ENCODE results near the gene HMOX2. TPM values are rescaled to one million over a fixed set of nuclear protein-coding genes. Genes with fewer than 3 reads are reported as not detected.

HMOX2 gene
- total and polyA plus RNA-seq, 7 donors: 20.8 to 49.0 (median 23.3) TPM

- intact Hi-C loops (cut with DNase I): no loop called here
- ATAC-seq (no peak), DNase-seq (no peak)
- TF ChIP-seq CTCF (IDR thresholded peaks at IDR 0.05): no peak
- Histone ChIP-seq H3K27ac (peak overlapping the region; percentile 27), H3K4me3 (peak overlapping the region; percentile 7), H3K4me1 (peaks cover 43% of the 10 kb centered on the region), H3K36me3 (ENCODE audit: insufficient read depth in 1 of 2, low read depth in 1 of 2) (peaks cover 0 to 7% of the 10 kb centered on the region in 2 donors), H3K27me3 (ENCODE audit: insufficient read depth in 3 of 3, low read length in 2 of 3) (no peaks in the 10 kb centered on the region), H3K9me3 (peaks cover 4% of the 10 kb centered on the region)
- 72 to 79% (median 74%) methylated on average over 12 to 13 of the region's 13 CpGs for WGBS, 3 donors
These were observed 58.1 kb downstream of the HMOX2 start for GRCh38 chr16:4534151-4534790.

DNA sequence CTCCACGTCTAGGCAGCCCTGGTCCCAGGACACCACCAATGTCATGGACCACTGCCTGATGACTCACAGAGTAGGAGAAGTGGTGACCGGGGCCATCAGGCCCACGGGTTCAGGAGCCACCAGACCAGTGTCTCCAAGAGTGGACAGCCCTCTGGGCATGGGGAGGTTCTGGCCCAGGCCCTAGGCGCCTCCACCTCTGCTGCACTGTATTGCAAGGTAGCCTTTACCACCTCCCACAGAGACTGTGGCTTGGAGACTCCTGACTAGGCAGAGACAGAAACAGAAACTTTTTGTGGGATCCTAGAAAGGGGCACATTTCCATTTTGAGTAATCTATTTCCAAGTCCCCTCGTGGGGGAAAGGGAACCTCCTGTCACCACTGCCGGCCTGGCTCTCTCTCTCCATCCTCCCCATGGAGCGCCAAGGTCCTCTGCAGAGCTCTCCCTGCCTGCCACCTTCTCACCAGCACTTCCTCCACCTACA is 59.5 kb downstream of the HMOX2 start:
- H3K36me3 ChIP-seq (ENCODE audit: insufficient read depth in 1 of 2, low read depth in 1 of 2): peaks cover 0 to 7% of the 10 kb centered on the region in 2 donors
- 72 to 84% (median 77%) methylated on average over 7 of the region's 7 CpGs for WGBS, 3 donors
- H3K4me1 ChIP-seq: peaks cover 35% of the 10 kb centered on the region
- H3K9me3 ChIP-seq: peaks cover 14% of the 10 kb centered on the region
- peak overlapping the region; percentile 95 for H3K27ac ChIP-seq
- intact Hi-C loops (cut with DNase I): no loop called here
- H3K27me3 ChIP-seq (ENCODE audit: insufficient read depth in 3 of 3, low read length in 2 of 3): no peaks in the 10 kb centered on the region
- TF ChIP-seq CTCF (IDR thresholded peaks at IDR 0.05): no peak
- DNase-seq (no peak), ATAC-seq (no peak)
- peak overlapping the region; percentile 25 for H3K4me3 ChIP-seq

GRCh38 chr16:4536391-4537106 is 60.4 kb downstream of the HMOX2 start:
- 59 to 88% (median 67%) methylated on average over 15 of the region's 15 CpGs for WGBS, 3 donors
- Histone ChIP-seq H3K9me3 (peaks cover 14% of the 10 kb centered on the region), H3K27me3 (ENCODE audit: insufficient read depth in 3 of 3, low read length in 2 of 3) (no peaks in the 10 kb centered on the region), H3K4me1 (peaks cover 35% of the 10 kb centered on the region), H3K27ac (peak overlapping the region; percentile 95), H3K36me3 (ENCODE audit: insufficient read depth in 1 of 2, low read depth in 1 of 2) (peaks cover 0 to 7% of the 10 kb centered on the region in 2 donors), H3K4me3 (peak overlapping the region; percentile 91)
- intact Hi-C loops (cut with DNase I): no loop called here
- no peak for DNase-seq
- TF ChIP-seq CTCF (IDR thresholded peaks at IDR 0.05): no peak
- ATAC-seq: no peak

DNA sequence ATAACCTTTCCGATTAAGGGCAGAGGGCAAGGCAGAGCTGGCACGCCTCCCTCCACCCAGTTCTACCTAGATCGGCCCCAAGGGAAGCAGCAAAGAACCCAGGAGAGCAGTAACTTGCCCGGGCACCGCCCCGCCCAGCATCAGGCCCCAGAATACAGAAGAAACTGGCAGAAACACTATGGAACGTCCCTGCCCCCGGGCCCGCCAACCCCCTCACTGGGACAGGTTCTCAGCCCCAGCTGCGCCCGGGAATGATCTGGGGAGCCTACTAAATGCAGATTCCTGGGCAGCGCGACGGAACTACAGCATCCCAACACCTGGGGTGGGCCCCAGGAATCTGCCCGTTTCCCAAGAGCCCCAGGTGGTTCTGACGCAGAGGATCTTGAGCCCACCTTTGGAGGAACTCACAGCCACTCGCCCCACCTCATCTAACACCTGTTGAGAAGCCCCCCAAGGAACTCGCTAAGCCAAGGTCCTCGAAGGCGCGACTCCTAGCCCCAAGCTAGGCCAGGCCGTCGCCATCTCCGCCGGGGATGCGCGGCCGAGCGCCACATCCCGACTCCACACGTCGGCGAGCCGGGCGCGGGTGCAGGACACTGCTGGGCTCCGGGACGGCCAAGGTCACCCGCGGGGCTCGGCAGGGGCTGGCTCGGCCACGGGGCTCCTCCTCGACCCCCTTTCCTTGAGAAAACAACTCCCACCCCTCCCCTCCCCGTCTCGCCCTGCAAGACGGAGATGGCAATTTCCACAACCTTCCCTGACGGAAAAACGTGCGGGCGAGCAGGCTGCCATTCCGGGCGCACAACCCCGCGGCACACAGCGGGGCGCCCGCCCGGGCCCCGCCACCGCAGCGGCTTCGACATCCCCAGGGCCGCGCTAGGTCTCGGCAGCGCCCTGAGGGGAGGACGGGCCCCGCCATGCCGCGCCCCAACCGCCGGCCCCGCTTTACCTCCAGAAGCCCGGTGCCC is 61.5 kb downstream of the HMOX2 start:
- peak; percentile 28 to 57 (median 38) for ATAC-seq

More for the DNA sequence above, 61.5 kb downstream of the HMOX2 start:
- TF ChIP-seq CTCF (IDR thresholded peaks at IDR 0.05): no peak
- Histone ChIP-seq H3K4me1 (peaks cover 35% of the 10 kb centered on the region), H3K27me3 (ENCODE audit: insufficient read depth in 3 of 3, low read length in 2 of 3) (no peaks in the 10 kb centered on the region), H3K9me3 (peaks cover 14% of the 10 kb centered on the region), H3K27ac (peak overlapping the region; percentile 95), H3K36me3 (ENCODE audit: insufficient read depth in 1 of 2, low read depth in 1 of 2) (peaks cover 0 to 5% of the 10 kb centered on the region in 2 donors), H3K4me3 (peak overlapping the region; percentile 91)
- no peak for DNase-seq
- WGBS, 3 donors: 12 to 17% (median 12%) methylated on average over 48 to 75 of the region's 75 CpGs
- intact Hi-C loops (cut with DNase I): no loop called here

Data from psoas muscle (tissue), 8 donors.